Measurements from ENCODE around the gene PPP1R37. TPM values are rescaled to one million over a fixed set of nuclear protein-coding genes. Genes with fewer than 3 reads are reported as not detected.

PPP1R37 gene
- polyA plus RNA-seq, 3 donors = 0.10 to 11.8 (median 0.22) TPM

GRCh38 chr19:45096700-45097099, 3.7 kb downstream of the PPP1R37 start:
- no peak overlapping the region for H3K4me3 Mint-ChIP-seq
- peaks cover 15 to 24% of the 10 kb centered on the region in 2 donors for H3K4me1 ChIP-seq (ENCODE audit: control insufficient read depth in 1 of 2, insufficient read depth in 2 of 2, low read length in 2 of 2)

DNA sequence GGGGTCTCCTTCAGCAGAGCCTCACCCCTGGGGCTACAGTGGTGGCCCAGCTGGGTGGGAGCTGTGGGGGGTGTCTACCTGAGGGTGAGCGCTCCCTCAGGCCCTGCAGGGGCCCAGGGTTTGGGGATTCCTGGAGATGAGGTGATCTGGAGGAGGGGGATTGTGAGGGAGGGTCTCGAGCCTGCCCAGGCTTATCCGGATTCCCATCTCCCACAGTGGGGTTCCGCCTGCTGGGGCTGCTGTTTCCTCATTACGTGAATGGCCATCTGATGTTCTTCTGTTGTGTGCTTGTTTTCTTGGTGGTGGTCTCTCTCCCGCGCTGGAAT, 4.4 kb downstream of the PPP1R37 start:
- H2AFZ ChIP-seq (ENCODE audit: insufficient read depth, low read depth, low read length, poor library complexity, severe bottlenecking) = no peak overlapping the region
- no peaks in the 10 kb centered on the region for H3K27me3 ChIP-seq (ENCODE audit: control insufficient read depth in 2 of 2, insufficient read depth in 2 of 2, low read length in 2 of 2)
- H3K4me1 ChIP-seq (ENCODE audit: control insufficient read depth in 1 of 2, insufficient read depth in 2 of 2, low read length in 2 of 2) = peaks cover 15 to 19% of the 10 kb centered on the region in 2 donors
- H3K27ac Mint-ChIP-seq = peak overlapping the region in 3 of 7 donors; percentile 1 to 46 (median 26)
- H3K4me3 Mint-ChIP-seq = no peak overlapping the region
- TF ChIP-seq CTCF (IDR thresholded peaks at IDR 0.05) = no peak
- no peak overlapping the region for H3K4me2 ChIP-seq (replicated peaks; ENCODE audit: extremely low read depth, low read length, poor library complexity, severe bottlenecking)
- peaks cover 47% of the 10 kb centered on the region for H3K4me1 Mint-ChIP-seq
- H4K20me1 ChIP-seq (ENCODE audit: insufficient read depth, low read length) = peaks cover 81% of the 10 kb centered on the region
- intact Hi-C loops (cut with micrococcal nuclease) = loop anchor here in 1 of 2 donors (5.0 kb wide), 1 partner anchor 90 kb away; no protein-coding TSS in a partner anchor
- H3K36me3 ChIP-seq (replicated peaks in 1 of 2; ENCODE audit: control insufficient read depth in 1 of 2, insufficient read depth in 2 of 2, low read length in 2 of 2) = peaks cover 0 to 14% of the 10 kb centered on the region in 2 donors
- peaks cover 5% of the 10 kb centered on the region in 2 donors for H3K36me3 Mint-ChIP-seq
- 87% methylated on average over 6 of the region's 7 CpGs for WGBS (ENCODE audit: insufficient coverage)
- DNase-seq = no peak
- H3K9ac ChIP-seq (ENCODE audit: insufficient read depth, low read length, poor library complexity, severe bottlenecking) = peak overlapping the region; percentile 21
- H3K27ac ChIP-seq (ENCODE audit: low read depth in 1 of 2, low read length in 2 of 2) = no peak overlapping the region
- H3K4me3 ChIP-seq (replicated peaks in 1 of 3; ENCODE audit: low read depth in 2 of 3, low read length in 3 of 3) = no peak overlapping the region
- peaks cover 94% of the 10 kb centered on the region for H3K79me2 ChIP-seq (ENCODE audit: insufficient read depth, low read length)
- H3K9me3 Mint-ChIP-seq = no peaks in the 10 kb centered on the region
- peaks cover 0 to 7% (median 0%) of the 10 kb centered on the region in 3 donors for H3K27me3 Mint-ChIP-seq (ENCODE audit: low read depth in 3 of 3)
- H3K9me3 ChIP-seq (replicated peaks in 1 of 2; ENCODE audit: control insufficient read depth in 1 of 2, insufficient read depth in 1 of 2, low read length in 2 of 2) = no peaks in the 10 kb centered on the region

More at GRCh38 chr19:45096700-45097099, 3.7 kb downstream of the PPP1R37 start:
- H3K27ac ChIP-seq (ENCODE audit: low read depth in 1 of 2, low read length in 2 of 2) = peak overlapping the region in 1 of 2 donors; percentile 14
- no peak for DNase-seq
- H4K20me1 ChIP-seq (ENCODE audit: insufficient read depth, low read length) = peaks cover 74% of the 10 kb centered on the region
- Mint-ChIP-seq H3K27me3 (ENCODE audit: low read depth in 3 of 3) (peaks cover 0 to 8% (median 0%) of the 10 kb centered on the region in 3 donors), H3K27ac (peak overlapping the region in 4 of 7 donors; percentile 6 to 55 (median 24)), H3K4me1 (peaks cover 50% of the 10 kb centered on the region), H3K9me3 (no peaks in the 10 kb centered on the region), H3K36me3 (peaks cover 5% of the 10 kb centered on the region in 2 donors)
- no peak overlapping the region for H3K4me2 ChIP-seq (replicated peaks; ENCODE audit: extremely low read depth, low read length, poor library complexity, severe bottlenecking)
- TF ChIP-seq CTCF (IDR thresholded peaks at IDR 0.05) = no peak
- peaks cover 87% of the 10 kb centered on the region for H3K79me2 ChIP-seq (ENCODE audit: insufficient read depth, low read length)
- intact Hi-C loops (cut with micrococcal nuclease) = loop anchor here in 1 of 2 donors (5.0 kb wide), 1 partner anchor 91 kb away; no protein-coding TSS in a partner anchor
- H3K9ac ChIP-seq (ENCODE audit: insufficient read depth, low read length, poor library complexity, severe bottlenecking) = no peak overlapping the region
- 99% methylated on average over 7 of the region's 7 CpGs for WGBS (ENCODE audit: insufficient coverage)
- H3K27me3 ChIP-seq (ENCODE audit: control insufficient read depth in 2 of 2, insufficient read depth in 2 of 2, low read length in 2 of 2) = no peaks in the 10 kb centered on the region
- no peaks in the 10 kb centered on the region for H3K9me3 ChIP-seq (replicated peaks in 1 of 2; ENCODE audit: control insufficient read depth in 1 of 2, insufficient read depth in 1 of 2, low read length in 2 of 2)
- no peak overlapping the region for H3K4me3 ChIP-seq (replicated peaks in 1 of 3; ENCODE audit: low read depth in 2 of 3, low read length in 3 of 3)
- no peak overlapping the region for H2AFZ ChIP-seq (ENCODE audit: insufficient read depth, low read depth, low read length, poor library complexity, severe bottlenecking)
- H3K36me3 ChIP-seq (replicated peaks in 1 of 2; ENCODE audit: control insufficient read depth in 1 of 2, insufficient read depth in 2 of 2, low read length in 2 of 2) = peaks cover 0 to 14% of the 10 kb centered on the region in 2 donors
